GM23338 (cell line): ENCODE measurements around the gene TNS3. TPM values are rescaled to one million over a fixed set of nuclear protein-coding genes. Genes with fewer than 3 reads are reported as not detected.

Experiments
- ATAC-seq: fragments of 200-7000 bp; cut with Tn5 transposase; 3 replicates; pipeline ENCODE4 v1.9.1; 2020
- DNase-seq: peaks from one replicate; pipeline ENCODE4 v3.0.0-alpha.2; 2015; ENCODE audit warnings: low spot score
- H2AFZ ChIP-seq: fragments of 200-600 bp; sonication (generic); 2 replicates; pipeline ENCODE4 v1.8.0; 2016; ENCODE audit warnings: antibody characterized with exemption, mild to moderate bottlenecking, moderate library complexity
- H3F3A ChIP-seq: fragments of 200-600 bp; sonication (generic); replicated peaks from 2 replicates; pipeline ENCODE4 v1.8.0; 2017; ENCODE audit warnings: antibody characterized with exemption, mixed run types, low read depth
- H3K27ac ChIP-seq: fragments of 200-600 bp; sonication (generic); 2 replicates; pipeline ENCODE4 v1.6.1; 2016; ENCODE audit warnings: low read depth
- H3K27me3 ChIP-seq: fragments of 200-600 bp; sonication (generic); 2 replicates; pipeline ENCODE4 v1.8.0; 2016; ENCODE audit warnings: mild to moderate bottlenecking, mixed run types, moderate library complexity; ENCODE audit not compliant: insufficient read depth
- H3K36me3 ChIP-seq: fragments of 200-600 bp; sonication (generic); 2 replicates; pipeline ENCODE4 v1.8.0; 2016; ENCODE audit warnings: mild to moderate bottlenecking; ENCODE audit not compliant: insufficient read depth
- H3K4me1 ChIP-seq: fragments of 200-600 bp; sonication (generic); 2 replicates; pipeline ENCODE4 v1.8.0; 2016; ENCODE audit warnings: mild to moderate bottlenecking, moderate library complexity; ENCODE audit not compliant: insufficient read depth
- H3K4me2 ChIP-seq: fragments of 200-600 bp; sonication (generic); 2 replicates; pipeline ENCODE4 v1.7.1; 2017; ENCODE audit warnings: mixed run types
- H3K4me3 ChIP-seq: fragments of 200-600 bp; sonication (generic); 2 replicates; pipeline ENCODE4 v1.6.1; 2016; ENCODE audit warnings: mixed run types
- H3K79me2 ChIP-seq: fragments of 200-600 bp; sonication (generic); replicated peaks from 2 replicates; pipeline ENCODE4 v1.8.0; 2017; ENCODE audit warnings: mild to moderate bottlenecking; ENCODE audit not compliant: insufficient read depth
- H3K9me2 ChIP-seq: fragments of 200-600 bp; sonication (generic); 2 replicates; pipeline ENCODE4 v1.8.0; 2017; ENCODE audit not compliant: insufficient read depth
- H4K20me1 ChIP-seq: fragments of 200-600 bp; sonication (generic); replicated peaks from 2 replicates; pipeline ENCODE4 v1.8.0; 2017; ENCODE audit warnings: mild to moderate bottlenecking; ENCODE audit not compliant: insufficient read depth
- H3K27ac Mint-ChIP-seq: 2 replicates; pipeline ENCODE4 v1.8.0; 2020; ENCODE audit warnings: inconsistent platforms, mild to moderate bottlenecking, moderate library complexity, mixed read lengths
- H3K27me3 Mint-ChIP-seq: 3 replicates; pipeline ENCODE4 v1.8.0; 2022; ENCODE audit warnings: low read depth, mild to moderate bottlenecking, moderate library complexity, mixed read lengths, inconsistent platforms; ENCODE audit not compliant: insufficient read depth, poor library complexity
- H3K36me3 Mint-ChIP-seq: 3 replicates; pipeline ENCODE4 v1.8.0; 2021; ENCODE audit warnings: low read depth, mild to moderate bottlenecking, inconsistent platforms, moderate library complexity, mixed read lengths
- H3K4me1 Mint-ChIP-seq: 3 replicates; pipeline ENCODE4 v1.8.0; 2020; ENCODE audit warnings: mild to moderate bottlenecking, inconsistent platforms, mixed read lengths
- H3K4me3 Mint-ChIP-seq: 3 replicates; pipeline ENCODE4 v1.8.0; 2021; ENCODE audit warnings: moderate library complexity, mild to moderate bottlenecking, inconsistent platforms, mixed read lengths
- H3K9me3 Mint-ChIP-seq: 3 replicates; pipeline ENCODE4 v1.8.0; 2020; ENCODE audit warnings: moderate library complexity, mild to moderate bottlenecking, inconsistent platforms, mixed read lengths
- polyA plus RNA-seq: library from polyadenylated mRNA; unstranded; fragments of >200 nt; fragmentation: Nextera tagmentation; extraction: Ambion mirVana; gene quantifications from 2 replicates; pipeline ENCODE4 v1.2.1, GENCODE V29; 2016
- total RNA-seq: library from RNA; depleted of rRNA; stranded (reverse); fragments of >200 nt; shearing (Covaris generic); gene quantifications from 2 replicates; pipeline ENCODE4 v1.2.3, GENCODE V29; 2014
- TF ChIP-seq, protein P1 (sequence below): fragments of 250-450 bp; sonication (Bioruptor Pico); IDR thresholded peaks from 2 replicates; pipeline ENCODE4 v1.5.0; 2020; ENCODE audit warnings: mild to moderate bottlenecking, moderate library complexity
- TF ChIP-seq, protein P2 (sequence below), 2 experiments: fragments of 200-600 bp in 1 of 2; sonication (generic) in 1 of 2; conservative IDR thresholded peaks; 2 replicates each; pipeline versions ENCODE4 v1.5.1 to v1.6.1; 2016 to 2017; ENCODE audit warnings: antibody characterized with exemption in 2 of 2, low read depth in 2 of 2, mild to moderate bottlenecking in 2 of 2, moderate library complexity in 1 of 2

TNS3 gene
- total and polyA plus RNA-seq, 2 experiments from 2014 or later: 6.2 to 28.7 TPM

- Histone ChIP-seq H2AFZ (no peak overlapping the region), H3K4me2 (peak overlapping the region; percentile 45), H4K20me1 (0 out of 2 replicates have a peak, but pooled peaks cover 4% of the 10 kb centered on the region), H3K4me1 (peaks cover 39% of the 10 kb centered on the region), H3K9me2 (0 out of 2 replicates have a peak, but pooled peaks cover 3% of the 10 kb centered on the region), H3K79me2 (peaks cover 96% of the 10 kb centered on the region), H3K27me3 (no peaks in the 10 kb centered on the region), H3K27ac (no peak overlapping the region), H3K4me3 (0 out of 2 replicates have a peak overlapping the region, but pooled peaks have one; percentile 1), H3F3A (no peaks in the 10 kb centered on the region), H3K36me3 (no peaks in the 10 kb centered on the region; the same call in 1 of the 2 replicates)
- ATAC-seq (peak; percentile 83), DNase-seq (peak; percentile 71)
- Mint-ChIP-seq H3K4me3 (no peak overlapping the region), H3K27me3 (peaks cover 27% of the 10 kb centered on the region), H3K4me1 (peaks cover 61% of the 10 kb centered on the region), H3K36me3 (peaks cover 5% of the 10 kb centered on the region; the same call in 1 of the 3 replicates), H3K27ac (peak overlapping the region; percentile 45), H3K9me3 (no peaks in the 10 kb centered on the region)
- TF ChIP-seq, protein P1, sequence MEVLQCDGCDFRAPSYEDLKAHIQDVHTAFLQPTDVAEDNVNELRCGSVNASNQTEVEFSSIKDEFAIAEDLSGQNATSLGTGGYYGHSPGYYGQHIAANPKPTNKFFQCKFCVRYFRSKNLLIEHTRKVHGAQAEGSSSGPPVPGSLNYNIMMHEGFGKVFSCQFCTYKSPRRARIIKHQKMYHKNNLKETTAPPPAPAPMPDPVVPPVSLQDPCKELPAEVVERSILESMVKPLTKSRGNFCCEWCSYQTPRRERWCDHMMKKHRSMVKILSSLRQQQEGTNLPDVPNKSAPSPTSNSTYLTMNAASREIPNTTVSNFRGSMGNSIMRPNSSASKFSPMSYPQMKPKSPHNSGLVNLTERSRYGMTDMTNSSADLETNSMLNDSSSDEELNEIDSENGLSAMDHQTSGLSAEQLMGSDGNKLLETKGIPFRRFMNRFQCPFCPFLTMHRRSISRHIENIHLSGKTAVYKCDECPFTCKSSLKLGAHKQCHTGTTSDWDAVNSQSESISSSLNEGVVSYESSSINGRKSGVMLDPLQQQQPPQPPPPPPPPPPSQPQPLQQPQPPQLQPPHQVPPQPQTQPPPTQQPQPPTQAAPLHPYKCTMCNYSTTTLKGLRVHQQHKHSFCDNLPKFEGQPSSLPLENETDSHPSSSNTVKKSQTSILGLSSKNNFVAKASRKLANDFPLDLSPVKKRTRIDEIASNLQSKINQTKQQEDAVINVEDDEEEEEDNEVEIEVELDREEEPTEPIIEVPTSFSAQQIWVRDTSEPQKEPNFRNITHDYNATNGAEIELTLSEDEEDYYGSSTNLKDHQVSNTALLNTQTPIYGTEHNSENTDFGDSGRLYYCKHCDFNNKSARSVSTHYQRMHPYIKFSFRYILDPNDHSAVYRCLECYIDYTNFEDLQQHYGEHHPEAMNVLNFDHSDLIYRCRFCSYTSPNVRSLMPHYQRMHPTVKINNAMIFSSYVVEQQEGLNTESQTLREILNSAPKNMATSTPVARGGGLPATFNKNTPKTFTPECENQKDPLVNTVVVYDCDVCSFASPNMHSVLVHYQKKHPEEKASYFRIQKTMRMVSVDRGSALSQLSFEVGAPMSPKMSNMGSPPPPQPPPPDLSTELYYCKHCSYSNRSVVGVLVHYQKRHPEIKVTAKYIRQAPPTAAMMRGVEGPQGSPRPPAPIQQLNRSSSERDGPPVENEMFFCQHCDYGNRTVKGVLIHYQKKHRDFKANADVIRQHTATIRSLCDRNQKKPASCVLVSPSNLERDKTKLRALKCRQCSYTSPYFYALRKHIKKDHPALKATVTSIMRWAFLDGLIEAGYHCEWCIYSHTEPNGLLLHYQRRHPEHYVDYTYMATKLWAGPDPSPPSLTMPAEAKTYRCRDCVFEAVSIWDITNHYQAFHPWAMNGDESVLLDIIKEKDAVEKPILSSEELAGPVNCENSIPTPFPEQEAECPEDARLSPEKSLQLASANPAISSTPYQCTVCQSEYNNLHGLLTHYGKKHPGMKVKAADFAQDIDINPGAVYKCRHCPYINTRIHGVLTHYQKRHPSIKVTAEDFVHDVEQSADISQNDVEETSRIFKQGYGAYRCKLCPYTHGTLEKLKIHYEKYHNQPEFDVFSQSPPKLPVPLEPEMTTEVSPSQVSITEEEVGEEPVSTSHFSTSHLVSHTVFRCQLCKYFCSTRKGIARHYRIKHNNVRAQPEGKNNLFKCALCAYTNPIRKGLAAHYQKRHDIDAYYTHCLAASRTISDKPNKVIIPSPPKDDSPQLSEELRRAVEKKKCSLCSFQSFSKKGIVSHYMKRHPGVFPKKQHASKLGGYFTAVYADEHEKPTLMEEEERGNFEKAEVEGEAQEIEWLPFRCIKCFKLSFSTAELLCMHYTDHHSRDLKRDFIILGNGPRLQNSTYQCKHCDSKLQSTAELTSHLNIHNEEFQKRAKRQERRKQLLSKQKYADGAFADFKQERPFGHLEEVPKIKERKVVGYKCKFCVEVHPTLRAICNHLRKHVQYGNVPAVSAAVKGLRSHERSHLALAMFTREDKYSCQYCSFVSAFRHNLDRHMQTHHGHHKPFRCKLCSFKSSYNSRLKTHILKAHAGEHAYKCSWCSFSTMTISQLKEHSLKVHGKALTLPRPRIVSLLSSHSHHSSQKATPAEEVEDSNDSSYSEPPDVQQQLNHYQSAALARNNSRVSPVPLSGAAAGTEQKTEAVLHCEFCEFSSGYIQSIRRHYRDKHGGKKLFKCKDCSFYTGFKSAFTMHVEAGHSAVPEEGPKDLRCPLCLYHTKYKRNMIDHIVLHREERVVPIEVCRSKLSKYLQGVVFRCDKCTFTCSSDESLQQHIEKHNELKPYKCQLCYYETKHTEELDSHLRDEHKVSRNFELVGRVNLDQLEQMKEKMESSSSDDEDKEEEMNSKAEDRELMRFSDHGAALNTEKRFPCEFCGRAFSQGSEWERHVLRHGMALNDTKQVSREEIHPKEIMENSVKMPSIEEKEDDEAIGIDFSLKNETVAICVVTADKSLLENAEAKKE (CRISPR knock-in tag): 0 out of 2 replicates have a peak, but pooled peaks have one; percentile 13
- TF ChIP-seq, protein P2, sequence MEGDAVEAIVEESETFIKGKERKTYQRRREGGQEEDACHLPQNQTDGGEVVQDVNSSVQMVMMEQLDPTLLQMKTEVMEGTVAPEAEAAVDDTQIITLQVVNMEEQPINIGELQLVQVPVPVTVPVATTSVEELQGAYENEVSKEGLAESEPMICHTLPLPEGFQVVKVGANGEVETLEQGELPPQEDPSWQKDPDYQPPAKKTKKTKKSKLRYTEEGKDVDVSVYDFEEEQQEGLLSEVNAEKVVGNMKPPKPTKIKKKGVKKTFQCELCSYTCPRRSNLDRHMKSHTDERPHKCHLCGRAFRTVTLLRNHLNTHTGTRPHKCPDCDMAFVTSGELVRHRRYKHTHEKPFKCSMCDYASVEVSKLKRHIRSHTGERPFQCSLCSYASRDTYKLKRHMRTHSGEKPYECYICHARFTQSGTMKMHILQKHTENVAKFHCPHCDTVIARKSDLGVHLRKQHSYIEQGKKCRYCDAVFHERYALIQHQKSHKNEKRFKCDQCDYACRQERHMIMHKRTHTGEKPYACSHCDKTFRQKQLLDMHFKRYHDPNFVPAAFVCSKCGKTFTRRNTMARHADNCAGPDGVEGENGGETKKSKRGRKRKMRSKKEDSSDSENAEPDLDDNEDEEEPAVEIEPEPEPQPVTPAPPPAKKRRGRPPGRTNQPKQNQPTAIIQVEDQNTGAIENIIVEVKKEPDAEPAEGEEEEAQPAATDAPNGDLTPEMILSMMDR (conservative IDR thresholded peaks at IDR 0.05; ENCODE audit: low read depth in 2 of 2): no peak
Measured at GRCh38 chr7:47572939-47573757, 8.8 kb downstream of the TNS3 start.
